ENCODE measurements around the gene POLD2. TPM values are rescaled to one million over a fixed set of nuclear protein-coding genes. Genes with fewer than 3 reads are reported as not detected.

Gene POLD2
- total RNA-seq, 4 donors from 2014 or later, result 12.9 to 73.3 (median 33.7) TPM

DNA sequence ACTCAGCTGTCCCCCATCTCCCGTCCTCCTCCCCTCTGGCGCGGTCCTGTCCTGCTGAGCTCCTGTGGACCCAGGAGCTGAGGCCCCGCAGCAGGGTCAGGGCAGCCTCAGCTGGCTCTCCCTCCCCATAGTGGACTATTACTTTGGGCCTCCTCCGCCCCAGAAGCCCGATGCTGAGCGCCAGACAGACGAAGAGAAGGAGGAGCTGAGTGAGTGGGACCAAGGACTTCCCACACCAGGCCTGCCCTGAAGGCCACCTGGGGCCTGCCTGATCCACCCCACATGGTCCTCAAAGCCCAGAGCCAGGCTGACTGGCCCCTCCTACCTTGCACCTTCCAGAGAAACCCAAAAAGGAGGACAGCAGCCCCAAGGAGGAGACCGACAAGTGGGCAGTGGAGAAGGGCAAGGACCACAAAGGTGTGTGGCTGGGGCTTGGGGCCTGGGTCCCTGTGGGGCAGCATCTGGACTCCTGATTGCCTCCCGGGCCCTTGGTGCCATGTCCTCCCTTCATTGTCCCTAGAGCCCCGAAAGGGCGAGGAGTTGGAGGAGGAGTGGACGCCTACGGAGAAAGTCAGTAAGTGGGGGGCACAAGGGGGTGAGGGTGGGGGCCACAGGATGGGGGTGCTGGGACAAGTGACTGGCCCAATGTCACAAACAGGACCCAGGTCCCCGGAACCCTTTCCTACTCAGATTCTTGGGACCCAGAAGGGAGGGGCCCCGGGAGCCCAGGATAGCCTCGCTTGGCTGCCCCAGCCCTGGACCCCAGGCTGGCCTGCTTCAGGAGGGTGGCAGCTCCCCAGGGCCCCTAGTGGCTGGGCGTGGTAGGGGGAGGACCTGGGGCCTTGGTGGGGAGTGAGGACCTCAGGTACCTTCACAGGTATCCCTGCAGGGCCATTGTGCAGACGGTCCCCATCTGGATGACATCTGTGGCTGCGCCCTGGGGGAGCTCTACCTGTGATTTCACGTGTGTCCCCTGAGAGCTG lies 14.3 kb downstream of the POLD2 start:
- H3K27ac ChIP-seq, result peak overlapping the region; percentile 95 to 97
- H3K4me1 ChIP-seq, result peaks cover 7 to 15% of the 10 kb centered on the region in 2 donors
- H3K9me3 ChIP-seq, result no peaks in the 10 kb centered on the region
- intact Hi-C loops (cut with DNase I; ENCODE audit: low total_unique reads), result no loop called here
- H3K27me3 ChIP-seq, result no peaks in the 10 kb centered on the region
- H3K4me3 ChIP-seq, result no peak overlapping the region
- no peaks in the 10 kb centered on the region for H3K36me3 ChIP-seq
- TF ChIP-seq POLR2A (IDR thresholded peaks at IDR 0.05) (no peak), CTCF (IDR thresholded peaks at IDR 0.05) (no peak)
- DNase-seq, result no peak

- Histone ChIP-seq H3K27ac (peak overlapping the region; percentile 95 to 97), H3K4me3 (no peak overlapping the region), H3K27me3 (no peaks in the 10 kb centered on the region), H3K36me3 (no peaks in the 10 kb centered on the region), H3K4me1 (peaks cover 7 to 15% of the 10 kb centered on the region in 2 donors), H3K9me3 (no peaks in the 10 kb centered on the region)
- intact Hi-C loops (cut with DNase I; ENCODE audit: low total_unique reads), result no loop called here
- DNase-seq, result no peak
- TF ChIP-seq POLR2A (IDR thresholded peaks at IDR 0.05), result no peak
- TF ChIP-seq CTCF (IDR thresholded peaks at IDR 0.05), result no peak
Measured at GRCh38 chr7:44107961-44108767, 15.2 kb downstream of the POLD2 start.

DNA sequence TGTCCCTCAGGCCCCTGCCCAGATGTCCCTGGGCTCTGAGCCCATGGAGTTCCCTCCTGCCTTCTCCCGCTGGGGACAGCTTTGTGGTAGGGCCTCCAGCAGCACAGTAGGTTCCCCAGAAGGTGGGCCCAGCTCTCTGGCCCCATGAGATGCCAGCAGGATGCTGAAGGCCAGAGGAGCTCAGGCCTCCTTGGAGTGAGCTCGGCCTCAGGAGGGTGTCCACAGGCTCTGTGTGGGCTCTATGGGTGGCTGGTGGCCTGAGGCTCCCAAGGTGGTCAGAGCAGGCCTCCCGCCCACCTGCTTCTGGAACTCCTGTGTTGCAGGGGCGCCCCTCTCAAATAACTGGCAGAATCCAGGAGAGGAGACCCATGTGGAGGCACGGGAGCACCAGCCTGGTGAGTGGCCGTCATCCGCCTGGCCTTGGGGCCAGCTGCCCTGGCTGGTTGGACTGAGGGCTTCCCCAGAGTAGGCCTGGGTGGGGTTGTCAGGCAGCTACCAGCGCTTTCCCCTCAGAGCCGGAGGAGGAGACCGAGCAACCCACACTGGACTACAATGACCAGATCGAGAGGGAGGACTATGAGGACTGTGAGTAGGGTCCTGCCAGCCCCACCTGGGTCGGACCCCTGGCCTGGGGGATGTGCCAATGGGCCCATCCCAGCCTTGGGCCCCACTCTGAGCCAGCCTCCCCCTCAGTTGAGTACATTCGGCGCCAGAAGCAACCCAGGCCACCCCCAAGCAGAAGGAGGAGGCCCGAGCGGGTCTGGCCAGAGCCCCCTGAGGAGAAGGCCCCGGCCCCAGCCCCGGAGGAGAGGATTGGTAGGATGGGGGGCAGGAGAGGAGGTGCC lies 16.0 kb downstream of the POLD2 start:
- intact Hi-C loops (cut with DNase I; ENCODE audit: low total_unique reads), result no loop called here
- Histone ChIP-seq H3K4me1 (peaks cover 7 to 15% of the 10 kb centered on the region in 2 donors), H3K4me3 (no peak overlapping the region), H3K27ac (peak overlapping the region; percentile 95 to 97), H3K27me3 (no peaks in the 10 kb centered on the region), H3K9me3 (no peaks in the 10 kb centered on the region), H3K36me3 (no peaks in the 10 kb centered on the region)
- TF ChIP-seq POLR2A (IDR thresholded peaks at IDR 0.05), result no peak
- no peak for TF ChIP-seq CTCF (IDR thresholded peaks at IDR 0.05)
- no peak for DNase-seq

DNA sequence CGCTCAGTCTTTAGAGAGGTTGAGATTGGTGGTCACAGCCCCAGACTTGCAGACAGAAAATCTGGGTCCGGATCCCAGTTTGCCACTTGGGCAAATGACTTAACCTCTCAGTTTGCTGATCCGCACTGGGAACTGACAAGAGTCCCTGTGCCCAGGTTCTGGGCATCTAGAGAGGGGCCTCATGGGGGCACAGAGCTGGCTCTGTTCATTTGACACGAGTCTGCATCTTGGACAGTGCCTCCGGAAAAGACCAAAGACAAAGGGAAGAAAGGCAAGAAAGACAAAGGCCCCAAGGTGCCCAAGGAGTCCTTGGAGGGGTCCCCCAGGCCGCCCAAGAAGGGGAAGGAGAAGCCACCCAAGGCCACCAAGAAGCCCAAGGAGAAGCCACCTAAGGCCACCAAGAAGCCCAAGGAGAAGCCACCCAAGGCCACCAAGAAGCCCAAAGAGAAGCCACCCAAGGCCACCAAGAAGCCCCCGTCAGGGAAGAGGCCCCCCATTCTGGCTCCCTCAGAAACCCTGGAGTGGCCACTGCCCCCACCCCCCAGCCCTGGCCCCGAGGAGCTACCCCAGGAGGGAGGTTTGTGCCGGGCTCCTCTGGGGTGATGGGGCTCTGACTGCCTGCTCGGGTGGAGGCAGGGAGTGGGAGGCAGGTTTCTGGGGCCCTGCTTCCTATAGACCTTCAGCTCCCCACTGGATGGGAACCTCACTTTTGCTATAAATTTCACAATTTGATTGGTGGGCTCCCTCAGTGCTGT lies 16.9 kb downstream of the POLD2 start:
- Histone ChIP-seq H3K27ac (peak overlapping the region; percentile 95 to 97), H3K27me3 (no peaks in the 10 kb centered on the region), H3K4me1 (peaks cover 7 to 15% of the 10 kb centered on the region in 2 donors), H3K36me3 (no peaks in the 10 kb centered on the region), H3K4me3 (peak overlapping the region; percentile 11 to 68), H3K9me3 (no peaks in the 10 kb centered on the region)
- DNase-seq, result no peak
- intact Hi-C loops (cut with DNase I; ENCODE audit: low total_unique reads), result no loop called here
- TF ChIP-seq POLR2A (IDR thresholded peaks at IDR 0.05) (no peak), CTCF (IDR thresholded peaks at IDR 0.05) (no peak)
